G401 (cell line): ENCODE data around the gene ADAMTSL1. TPM values are rescaled to one million over a fixed set of nuclear protein-coding genes. Genes with fewer than 3 reads are reported as not detected.
A peak's percentile ranks its signal among the peaks of the same experiment; 100 is the strongest.

Experiments
- DNase-seq: peaks from one replicate; pipeline ENCODE4 v3.0.0-alpha.2; 2015; ENCODE audit warnings: low spot score
- in situ Hi-C: cut with HindIII; loops from 2 replicates; pipeline ENCODE4 v1.10.0; 2016; ENCODE audit warnings: low sequenced_read_pairs, mixed read lengths
- total RNA-seq: library from RNA; depleted of rRNA; stranded (reverse); fragments of >200 nt; shearing (Covaris generic); gene quantifications from 2 replicates; pipeline ENCODE4 v1.2.3, GENCODE V29; 2014; rRNA removed

The ADAMTSL1 gene
- not detected in 2 replicates for total RNA-seq

GRCh38 chr9:18473652-18474279, at the start of gene ADAMTSL1:
Gene ADAMTSL1 (plus strand): TSS chr9:18474153. CDS start chr9:18474233, 80 bp downstream.
- peak; percentile 62 for DNase-seq
- in situ Hi-C loops: no loop called here

- no peak for DNase-seq
- in situ Hi-C loops: no loop called here
Observed at GRCh38 chr9:18427691-18428090, 46.3 kb upstream of the ADAMTSL1 start.

- in situ Hi-C loops: no loop called here
- no peak for DNase-seq
Observed at GRCh38 chr9:18428661-18429060, 45.3 kb upstream of the ADAMTSL1 start.

- no peak for DNase-seq
- in situ Hi-C loops: no loop called here
Observed at GRCh38 chr9:18429070-18429469, 44.9 kb upstream of the ADAMTSL1 start.

GRCh38 chr9:18433620-18434019, 40.3 kb upstream of the ADAMTSL1 start:
- no peak for DNase-seq
- in situ Hi-C loops: no loop called here

- DNase-seq: no peak
- in situ Hi-C loops: no loop called here
Observed at GRCh38 chr9:18437315-18438201, 36.4 kb upstream of the ADAMTSL1 start.

GRCh38 chr9:18438300-18438925, 35.5 kb upstream of the ADAMTSL1 start:
- peak; percentile 17 for DNase-seq

GRCh38 chr9:18438951-18439350, 35.0 kb upstream of the ADAMTSL1 start:
- in situ Hi-C loops: no loop called here
- DNase-seq: no peak

More at GRCh38 chr9:18438300-18438925, 35.5 kb upstream of the ADAMTSL1 start:
- in situ Hi-C loops: no loop called here

GRCh38 chr9:18441261-18441660, 32.7 kb upstream of the ADAMTSL1 start:
- in situ Hi-C loops: no loop called here
- DNase-seq: no peak

- DNase-seq: peak; percentile 79
- in situ Hi-C loops: no loop called here
Observed at GRCh38 chr9:18442629-18443491, 31.1 kb upstream of the ADAMTSL1 start.

- in situ Hi-C loops: no loop called here
Observed at GRCh38 chr9:18447131-18447530, 26.8 kb upstream of the ADAMTSL1 start.

GRCh38 chr9:18447541-18447940, 26.4 kb upstream of the ADAMTSL1 start:
- in situ Hi-C loops: no loop called here
- DNase-seq: no peak

More at GRCh38 chr9:18447131-18447530, 26.8 kb upstream of the ADAMTSL1 start:
- DNase-seq: no peak

- in situ Hi-C loops: no loop called here
- DNase-seq: peak; percentile 25
Observed at GRCh38 chr9:18448101-18448500, 25.9 kb upstream of the ADAMTSL1 start.

GRCh38 chr9:18451406-18451805, 22.5 kb upstream of the ADAMTSL1 start:
- in situ Hi-C loops: no loop called here
- DNase-seq: no peak

GRCh38 chr9:18452276-18452675, 21.7 kb upstream of the ADAMTSL1 start:
- DNase-seq: no peak
- in situ Hi-C loops: no loop called here

- DNase-seq: no peak
- in situ Hi-C loops: no loop called here
Observed at GRCh38 chr9:18456624-18457237, 17.2 kb upstream of the ADAMTSL1 start.

- in situ Hi-C loops: no loop called here
- no peak for DNase-seq
Observed at GRCh38 chr9:18457510-18457909, 16.4 kb upstream of the ADAMTSL1 start.

GRCh38 chr9:18459962-18460584, 13.9 kb upstream of the ADAMTSL1 start:
- in situ Hi-C loops: no loop called here
- no peak for DNase-seq
